Right cardiac atrium (tissue), 5 donors: Measurements from ENCODE around the gene TEX36. TPM values are rescaled to one million over a fixed set of nuclear protein-coding genes. Genes with fewer than 3 reads are reported as not detected.

Experiments used
- ATAC-seq, 2 donors: fragments of 200-7000 bp; cut with Tn5 transposase; one replicate each; pipeline versions ENCODE4 v1.8.0 to v1.9.1; 2020; ENCODE audit warnings: moderate library complexity in 2 of 2, mild to moderate bottlenecking in 1 of 2
- DNase-seq, 3 donors: peaks; one replicate each; pipeline ENCODE4 v3.0.0-alpha.2; 2020
- H3K27ac ChIP-seq: one replicate; pipeline ENCODE4 v1.5.1; 2013; ENCODE audit warnings: mild to moderate bottlenecking, low read length, control low read depth, moderate library complexity
- H3K27me3 ChIP-seq: one replicate; pipeline ENCODE4 v1.6.1; 2013; ENCODE audit not compliant: control insufficient read depth, insufficient read depth
- H3K4me1 ChIP-seq: one replicate; pipeline ENCODE4 v1.6.1; 2013; ENCODE audit warnings: low read length; ENCODE audit not compliant: control insufficient read depth, insufficient read depth
- H3K4me3 ChIP-seq: one replicate; pipeline ENCODE4 v1.5.1; 2013; ENCODE audit warnings: low read length, control low read depth
- H3K9me3 ChIP-seq: one replicate; pipeline ENCODE4 v1.6.1; 2013; ENCODE audit warnings: low read length; ENCODE audit not compliant: control insufficient read depth
- WGBS: extraction: QIAGEN DNeasy Blood & Tissue Kit; methylation state at CpG from one replicate; pipeline ENCODE4 v1.1.7; 2013; 5-methylcytosine and 5-hydroxymethylcytosine counted together
- intact Hi-C, 4 donors: fragments of 100-400 bp; cut with DNase I; formaldehyde crosslinking; loops; one replicate each; pipeline versions ENCODE4 v1.11.0 to v1.14.0; 2022 to 2023
- polyA plus RNA-seq: library from polyadenylated mRNA; stranded (reverse); fragments of 200-250 nt; gene quantifications from one replicate; pipeline ENCODE4 v1.2.3, GENCODE V29; 2013
- total RNA-seq, 4 donors: library from RNA; stranded (reverse); fragmentation: NEBNext Ultra II Directional; extraction: Animal tissue kit (Norgen Biotek cat#: 25700); gene quantifications; one replicate each; pipeline ENCODE4 v1.2.1, GENCODE V29; 2021
- donor health status: healthy with polysubstance abuse.
- donor health status: DM: no; HTN: yes; CAD: no.
- donor health status: DM: no; HTN: no; CAD: no.
- donor health status: DM: no; HTN: yes; CAD: no; lungs with severe emphysema.
- donor health status: DM: yes; HTN: yes; CAD: no.

The TEX36 gene
- total and polyA plus RNA-seq, 5 donors = not detected

- 86% methylated on average over 19 of the region's 19 CpGs for WGBS
- ATAC-seq = no peak
Observed at GRCh38 chr10:125691160-125691981, 8.4 kb upstream of the TEX36 start.

GRCh38 chr10:125689955-125690569 lies 7.1 kb upstream of the TEX36 start:
- Histone ChIP-seq H3K9me3 (no peaks in the 10 kb centered on the region), H3K4me3 (no peak overlapping the region), H3K4me1 (no peaks in the 10 kb centered on the region), H3K27ac (no peak overlapping the region), H3K27me3 (no peaks in the 10 kb centered on the region)
- no peak for ATAC-seq
- 77% methylated on average over 8 of the region's 8 CpGs for WGBS
- intact Hi-C loops = no loop called here
- DNase-seq = no peak

More at GRCh38 chr10:125691160-125691981, 8.4 kb upstream of the TEX36 start:
- Histone ChIP-seq H3K4me1 (no peaks in the 10 kb centered on the region), H3K4me3 (no peak overlapping the region), H3K9me3 (no peaks in the 10 kb centered on the region), H3K27ac (no peak overlapping the region), H3K27me3 (no peaks in the 10 kb centered on the region)
- intact Hi-C loops = no loop called here
- DNase-seq = no peak

- DNase-seq = no peak
- intact Hi-C loops = no loop called here
- H3K27ac ChIP-seq = no peak overlapping the region
- H3K27me3 ChIP-seq = no peaks in the 10 kb centered on the region
- H3K4me3 ChIP-seq = no peak overlapping the region
- H3K9me3 ChIP-seq = no peaks in the 10 kb centered on the region
- no peak for ATAC-seq
- H3K4me1 ChIP-seq = no peaks in the 10 kb centered on the region
- 74% methylated on average over 3 of the region's 3 CpGs for WGBS
Observed at GRCh38 chr10:125687507-125688185, 4.7 kb upstream of the TEX36 start.

- intact Hi-C loops = no loop called here
- Histone ChIP-seq H3K4me1 (no peaks in the 10 kb centered on the region), H3K27me3 (no peaks in the 10 kb centered on the region), H3K9me3 (no peaks in the 10 kb centered on the region), H3K27ac (no peak overlapping the region), H3K4me3 (no peak overlapping the region)
- DNase-seq = no peak
- no peak for ATAC-seq
- 39% methylated on average over 5 of the region's 5 CpGs for WGBS
Observed at GRCh38 chr10:125684581-125684980, 1.6 kb upstream of the TEX36 start.

GRCh38 chr10:125683821-125684220 lies 858 bp upstream of the TEX36 start:
- H3K27me3 ChIP-seq = no peaks in the 10 kb centered on the region
- H3K4me1 ChIP-seq = no peaks in the 10 kb centered on the region
- WGBS = 72% methylated on average over 7 of the region's 7 CpGs
- H3K4me3 ChIP-seq = no peak overlapping the region
- DNase-seq (no peak), ATAC-seq (no peak)
- intact Hi-C loops = no loop called here
- no peaks in the 10 kb centered on the region for H3K9me3 ChIP-seq
- H3K27ac ChIP-seq = no peak overlapping the region

- ATAC-seq (no peak), DNase-seq (no peak)
- 61% methylated on average over 11 of the region's 11 CpGs for WGBS
- Histone ChIP-seq H3K9me3 (no peaks in the 10 kb centered on the region), H3K4me3 (no peak overlapping the region), H3K4me1 (no peaks in the 10 kb centered on the region), H3K27ac (no peak overlapping the region), H3K27me3 (no peaks in the 10 kb centered on the region)
- intact Hi-C loops = no loop called here
Observed at GRCh38 chr10:125679436-125679835, 3.5 kb downstream of the TEX36 start.

GRCh38 chr10:125672884-125673283 lies 10.1 kb downstream of the TEX36 start:
- 70% methylated on average over 1 of the region's 1 CpG for WGBS
- DNase-seq (no peak), ATAC-seq (no peak)
- no peak overlapping the region for H3K27ac ChIP-seq
- no peaks in the 10 kb centered on the region for H3K9me3 ChIP-seq
- H3K4me3 ChIP-seq = no peak overlapping the region
- intact Hi-C loops = no loop called here
- H3K4me1 ChIP-seq = no peaks in the 10 kb centered on the region
- H3K27me3 ChIP-seq = no peaks in the 10 kb centered on the region

GRCh38 chr10:125662584-125662983 lies 20.4 kb downstream of the TEX36 start:
- H3K4me1 ChIP-seq = no peaks in the 10 kb centered on the region
- 81% methylated on average over 2 of the region's 2 CpGs for WGBS
- H3K27ac ChIP-seq = no peak overlapping the region
- no peak for DNase-seq
- no peak overlapping the region for H3K4me3 ChIP-seq
- no peaks in the 10 kb centered on the region for H3K27me3 ChIP-seq
- H3K9me3 ChIP-seq = no peaks in the 10 kb centered on the region
- intact Hi-C loops = no loop called here
- ATAC-seq = no peak

GRCh38 chr10:125661941-125662515 lies 20.9 kb downstream of the TEX36 start:
- ATAC-seq (peak in 1 of 2 donors; percentile 49), DNase-seq (no peak)
- no peak overlapping the region for H3K27ac ChIP-seq
- no peaks in the 10 kb centered on the region for H3K27me3 ChIP-seq
- 64% methylated on average over 7 of the region's 7 CpGs for WGBS
- no peaks in the 10 kb centered on the region for H3K9me3 ChIP-seq
- H3K4me3 ChIP-seq = no peak overlapping the region
- no peaks in the 10 kb centered on the region for H3K4me1 ChIP-seq
- intact Hi-C loops = no loop called here

- H3K27me3 ChIP-seq = no peaks in the 10 kb centered on the region
- ATAC-seq (no peak), DNase-seq (no peak)
- WGBS = 84% methylated on average over 12 of the region's 12 CpGs
- intact Hi-C loops = no loop called here
- H3K4me3 ChIP-seq = no peak overlapping the region
- no peaks in the 10 kb centered on the region for H3K4me1 ChIP-seq
- H3K9me3 ChIP-seq = no peaks in the 10 kb centered on the region
- no peak overlapping the region for H3K27ac ChIP-seq
Observed at GRCh38 chr10:125661431-125661940, 21.5 kb downstream of the TEX36 start.

- no peaks in the 10 kb centered on the region for H3K4me1 ChIP-seq
- H3K27me3 ChIP-seq = no peaks in the 10 kb centered on the region
- no peak overlapping the region for H3K27ac ChIP-seq
- H3K4me3 ChIP-seq = no peak overlapping the region
- DNase-seq (no peak), ATAC-seq (no peak)
- WGBS = 87% methylated on average over 1 of the region's 1 CpG
- intact Hi-C loops = no loop called here
- H3K9me3 ChIP-seq = no peaks in the 10 kb centered on the region
Observed at GRCh38 chr10:125659071-125659470, 23.9 kb downstream of the TEX36 start.
